Rectal smooth muscle tissue (tissue), 1 donor: ENCODE measurements around the gene VCAN.

Source experiments
- H3K27ac ChIP-seq: one replicate; pipeline ENCODE4 v1.7.0; 2013; ENCODE audit warnings: low read depth, low read length, inconsistent platforms
- H3K27me3 ChIP-seq: one replicate; pipeline ENCODE4 v1.7.0; 2013; ENCODE audit warnings: low read length; ENCODE audit not compliant: control insufficient read depth, insufficient read depth
- H3K36me3 ChIP-seq: one replicate; pipeline ENCODE4 v1.7.0; 2013; ENCODE audit warnings: low read length; ENCODE audit not compliant: control insufficient read depth, insufficient read depth
- H3K4me1 ChIP-seq: one replicate; pipeline ENCODE4 v1.7.0; 2013; ENCODE audit warnings: low read length; ENCODE audit not compliant: control insufficient read depth, insufficient read depth
- H3K4me3 ChIP-seq: one replicate; pipeline ENCODE4 v1.7.0; 2013; ENCODE audit warnings: low read length
- H3K9ac ChIP-seq: one replicate; pipeline ENCODE4 v1.7.0; 2013; ENCODE audit warnings: low read length

VCAN gene

DNA sequence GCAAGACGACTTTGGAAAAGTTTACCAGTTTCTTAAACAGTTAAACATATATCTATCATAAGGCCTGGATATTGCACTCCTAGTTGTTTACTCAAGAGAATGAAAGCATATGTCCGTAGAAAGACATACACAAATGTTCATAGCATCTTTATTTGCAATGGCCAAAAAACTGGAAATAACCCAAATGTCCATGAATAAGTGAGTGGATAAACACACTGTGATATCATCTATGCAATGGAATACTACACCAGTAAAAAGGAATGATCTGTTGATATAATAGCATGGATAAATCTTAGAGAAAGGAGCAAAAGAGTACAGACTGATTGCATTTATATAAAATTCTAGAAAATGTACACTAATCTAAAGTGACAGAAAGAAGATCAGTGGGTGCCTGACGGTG lies 28.0 kb upstream of the VCAN start:
- no peak overlapping the region for H3K27ac ChIP-seq
- H3K36me3 ChIP-seq = no peaks in the 10 kb centered on the region
- no peak overlapping the region for H3K9ac ChIP-seq
- no peaks in the 10 kb centered on the region for H3K4me1 ChIP-seq
- no peaks in the 10 kb centered on the region for H3K27me3 ChIP-seq
- no peak overlapping the region for H3K4me3 ChIP-seq

DNA sequence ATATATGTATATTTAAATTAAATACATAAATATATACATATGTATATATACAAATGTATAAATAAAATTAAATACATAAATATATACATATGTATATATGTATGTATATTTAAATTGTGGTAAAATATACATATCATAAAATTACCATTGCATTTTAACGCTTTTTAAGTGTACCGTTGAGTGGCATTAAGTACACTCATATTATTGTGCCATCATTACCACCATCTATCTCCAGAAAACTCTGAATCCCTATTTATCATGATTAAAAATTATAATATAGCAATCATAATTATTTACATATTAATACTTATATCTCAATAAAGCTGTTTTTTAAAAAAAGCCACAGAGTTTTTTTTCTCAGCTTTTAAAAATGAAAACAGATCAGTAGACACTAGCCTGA lies 27.1 kb upstream of the VCAN start:
- Histone ChIP-seq H3K36me3 (no peaks in the 10 kb centered on the region), H3K4me3 (no peak overlapping the region), H3K4me1 (no peaks in the 10 kb centered on the region), H3K27ac (no peak overlapping the region), H3K9ac (no peak overlapping the region), H3K27me3 (no peaks in the 10 kb centered on the region)

DNA sequence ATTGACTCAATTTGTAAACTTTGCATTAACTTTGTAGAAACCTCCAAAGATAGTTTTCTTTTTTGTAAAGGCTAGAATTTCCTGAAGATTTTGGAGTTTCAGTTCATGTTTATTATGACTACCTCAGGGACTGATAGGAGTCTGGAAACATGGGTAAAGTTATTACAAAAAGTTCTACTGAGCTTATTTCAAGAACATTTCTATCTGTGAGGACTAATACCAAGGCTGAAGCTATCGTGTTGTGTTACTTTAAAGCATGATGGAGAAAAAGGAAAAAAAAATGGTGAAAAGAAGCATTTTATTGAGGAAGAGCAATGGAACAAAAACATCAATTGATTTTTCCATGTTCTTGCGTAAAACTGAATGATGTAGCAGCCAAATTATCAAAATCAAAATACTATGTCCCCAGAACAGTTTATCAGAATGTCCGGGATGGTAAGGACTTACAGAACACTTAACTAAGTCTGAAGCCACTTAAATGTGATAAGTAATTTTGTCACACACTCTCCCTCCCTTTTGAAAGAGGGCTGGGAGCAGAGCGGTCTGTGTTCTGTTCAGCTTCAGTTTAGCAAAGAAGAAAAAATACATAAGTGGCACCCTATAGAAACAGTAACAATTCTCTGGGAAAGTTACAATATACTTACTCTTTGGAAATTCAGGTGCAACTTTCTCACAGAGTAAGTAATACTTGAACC lies 25.1 kb upstream of the VCAN start:
- no peaks in the 10 kb centered on the region for H3K4me1 ChIP-seq
- H3K36me3 ChIP-seq = no peaks in the 10 kb centered on the region
- no peaks in the 10 kb centered on the region for H3K27me3 ChIP-seq
- H3K4me3 ChIP-seq = no peak overlapping the region
- H3K9ac ChIP-seq = no peak overlapping the region
- H3K27ac ChIP-seq = no peak overlapping the region

DNA sequence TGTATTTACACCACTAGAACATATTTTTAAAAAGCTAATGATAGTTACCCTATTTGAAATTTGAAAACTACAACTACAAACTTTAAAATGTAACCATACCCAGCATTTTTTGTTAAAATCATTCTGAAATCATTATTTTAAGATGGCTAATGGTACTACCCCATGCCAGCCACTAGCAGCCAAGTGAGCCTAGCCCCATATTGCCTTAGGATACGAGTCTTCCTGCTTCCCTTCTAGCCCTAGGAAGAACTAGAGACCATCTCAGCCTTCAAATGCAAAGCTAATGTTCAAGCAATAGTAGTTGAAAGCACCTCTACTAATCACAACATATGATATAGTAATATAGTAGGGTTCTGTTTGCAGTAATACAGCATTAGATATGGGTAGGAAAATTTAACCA lies 24.0 kb upstream of the VCAN start:
- Histone ChIP-seq H3K27ac (no peak overlapping the region), H3K36me3 (no peaks in the 10 kb centered on the region), H3K4me1 (no peaks in the 10 kb centered on the region), H3K27me3 (no peaks in the 10 kb centered on the region), H3K4me3 (no peak overlapping the region), H3K9ac (no peak overlapping the region)

DNA sequence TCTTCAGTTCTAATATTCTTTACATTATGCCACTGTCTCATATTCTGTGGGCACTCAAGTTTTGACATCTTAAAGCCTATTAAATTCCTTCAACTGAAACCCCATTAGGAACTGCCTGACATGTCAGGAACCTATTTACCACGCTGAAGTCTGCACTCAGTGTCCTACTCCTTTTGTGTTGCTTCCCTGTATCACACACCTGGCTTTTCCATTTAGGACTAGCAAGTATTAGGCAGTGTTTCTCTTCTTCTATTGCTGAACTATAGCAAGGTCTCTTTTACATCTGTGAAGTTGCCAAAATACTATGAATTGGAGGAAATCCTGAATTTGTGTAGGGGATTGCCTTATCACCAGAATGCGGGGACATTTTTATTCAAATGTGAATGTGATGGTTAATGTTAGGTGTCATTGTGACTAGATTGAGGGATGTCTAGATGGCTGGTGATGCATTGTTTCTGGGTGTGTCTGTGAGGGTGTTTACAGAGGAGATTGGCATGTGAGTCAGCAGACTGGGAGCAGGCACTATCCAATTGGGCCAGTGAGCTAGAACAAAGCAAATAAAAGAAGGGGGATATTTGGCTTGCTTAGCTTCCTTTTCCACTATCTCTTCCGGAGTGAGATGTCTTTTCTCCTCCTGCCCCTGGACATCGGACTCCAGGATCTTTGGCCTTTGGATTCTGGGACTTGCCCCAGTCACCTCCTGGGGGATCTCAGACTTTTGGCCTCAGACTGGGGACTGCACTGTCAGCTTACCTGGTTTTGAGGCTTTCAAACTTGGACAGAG lies 21.2 kb upstream of the VCAN start:
- no peak overlapping the region for H3K9ac ChIP-seq
- no peak overlapping the region for H3K27ac ChIP-seq
- no peaks in the 10 kb centered on the region for H3K27me3 ChIP-seq

DNA sequence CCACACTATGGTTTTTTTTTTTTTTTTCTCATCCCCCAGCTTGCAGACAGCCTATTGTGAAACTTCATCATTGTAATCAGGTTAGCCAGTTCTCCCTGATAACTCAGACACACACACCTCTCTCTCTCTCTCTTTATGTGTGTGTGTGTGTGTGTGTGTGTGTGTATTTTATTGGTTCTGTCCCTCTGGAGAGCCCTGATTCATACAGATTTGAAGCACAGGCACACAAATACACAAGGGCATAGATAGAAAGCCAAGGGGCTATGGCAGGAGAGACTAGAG lies 20.6 kb upstream of the VCAN start:
- no peak overlapping the region for H3K9ac ChIP-seq
- H3K4me3 ChIP-seq = no peak overlapping the region
- no peaks in the 10 kb centered on the region for H3K27me3 ChIP-seq
- no peaks in the 10 kb centered on the region for H3K36me3 ChIP-seq
- no peaks in the 10 kb centered on the region for H3K4me1 ChIP-seq
- H3K27ac ChIP-seq = no peak overlapping the region

More for the DNA sequence above, 21.2 kb upstream of the VCAN start:
- H3K36me3 ChIP-seq = no peaks in the 10 kb centered on the region
- H3K4me3 ChIP-seq = no peak overlapping the region
- H3K4me1 ChIP-seq = no peaks in the 10 kb centered on the region

DNA sequence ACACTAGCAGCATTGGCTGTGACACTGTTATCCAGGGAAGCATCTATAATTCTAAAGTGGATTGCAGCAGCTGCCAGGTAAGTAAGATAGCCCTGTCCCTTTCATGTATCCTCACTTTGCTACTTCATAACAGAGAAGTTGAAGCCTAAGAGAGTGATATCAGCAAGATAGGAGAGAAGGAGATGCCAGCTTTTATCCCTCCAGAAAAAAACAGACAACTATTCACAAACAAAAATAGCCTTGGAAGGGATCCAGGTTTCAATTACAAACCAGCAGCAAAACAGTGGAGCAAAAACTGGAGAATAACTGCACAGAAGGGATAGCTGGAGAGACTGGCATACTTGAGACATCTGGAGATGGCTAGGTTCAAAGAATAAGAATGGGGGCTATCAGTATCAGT lies 19.6 kb upstream of the VCAN start:
- H3K36me3 ChIP-seq = no peaks in the 10 kb centered on the region
- no peaks in the 10 kb centered on the region for H3K27me3 ChIP-seq
- H3K27ac ChIP-seq = no peak overlapping the region
- no peak overlapping the region for H3K9ac ChIP-seq
- no peaks in the 10 kb centered on the region for H3K4me1 ChIP-seq
- no peak overlapping the region for H3K4me3 ChIP-seq

DNA sequence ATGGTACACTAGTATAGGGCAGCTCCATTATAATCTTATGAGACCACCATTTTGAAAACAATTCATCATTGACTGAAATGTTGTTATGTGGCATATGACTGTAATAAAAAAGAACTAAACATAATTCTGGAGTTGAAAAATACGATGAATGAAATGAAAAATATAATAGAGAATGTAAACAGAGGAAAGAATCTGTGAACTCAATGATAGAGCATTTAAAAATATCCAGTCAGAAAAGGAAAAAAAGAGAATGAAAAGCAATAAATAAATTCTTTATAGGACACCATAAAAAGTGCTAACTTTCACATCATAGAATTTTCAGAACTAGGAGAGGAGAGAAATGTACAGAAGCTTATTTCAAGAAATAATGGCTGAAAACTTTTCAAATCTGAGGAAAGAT lies 17.6 kb upstream of the VCAN start:
- no peak overlapping the region for H3K4me3 ChIP-seq
- H3K36me3 ChIP-seq = no peaks in the 10 kb centered on the region
- H3K4me1 ChIP-seq = no peaks in the 10 kb centered on the region
- H3K27ac ChIP-seq = no peak overlapping the region
- H3K27me3 ChIP-seq = no peaks in the 10 kb centered on the region
- H3K9ac ChIP-seq = no peak overlapping the region

DNA sequence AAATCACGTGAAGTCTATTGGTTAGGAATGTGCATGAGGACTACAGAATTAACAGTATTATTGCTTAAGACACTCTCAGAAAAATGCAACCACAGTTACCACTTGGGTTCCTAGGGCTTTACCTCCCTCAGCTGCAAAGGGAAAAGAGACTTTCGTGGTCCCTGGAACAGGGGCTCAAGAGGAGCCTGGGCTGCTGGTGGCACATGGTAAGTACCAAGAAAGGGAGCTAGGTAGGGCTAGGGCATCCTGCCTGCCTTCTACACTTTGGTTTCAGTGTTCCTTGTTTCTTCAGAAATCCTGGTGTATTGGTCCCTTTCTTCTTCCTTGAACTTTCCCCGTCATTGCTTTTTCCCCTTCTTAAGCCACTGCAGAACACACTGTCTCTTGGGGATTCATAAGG lies 7.3 kb upstream of the VCAN start:
- no peak overlapping the region for H3K27ac ChIP-seq
- H3K4me1 ChIP-seq = no peaks in the 10 kb centered on the region
- H3K36me3 ChIP-seq = no peaks in the 10 kb centered on the region
- H3K27me3 ChIP-seq = peaks cover 1% of the 10 kb centered on the region
- no peak overlapping the region for H3K9ac ChIP-seq
- no peak overlapping the region for H3K4me3 ChIP-seq

DNA sequence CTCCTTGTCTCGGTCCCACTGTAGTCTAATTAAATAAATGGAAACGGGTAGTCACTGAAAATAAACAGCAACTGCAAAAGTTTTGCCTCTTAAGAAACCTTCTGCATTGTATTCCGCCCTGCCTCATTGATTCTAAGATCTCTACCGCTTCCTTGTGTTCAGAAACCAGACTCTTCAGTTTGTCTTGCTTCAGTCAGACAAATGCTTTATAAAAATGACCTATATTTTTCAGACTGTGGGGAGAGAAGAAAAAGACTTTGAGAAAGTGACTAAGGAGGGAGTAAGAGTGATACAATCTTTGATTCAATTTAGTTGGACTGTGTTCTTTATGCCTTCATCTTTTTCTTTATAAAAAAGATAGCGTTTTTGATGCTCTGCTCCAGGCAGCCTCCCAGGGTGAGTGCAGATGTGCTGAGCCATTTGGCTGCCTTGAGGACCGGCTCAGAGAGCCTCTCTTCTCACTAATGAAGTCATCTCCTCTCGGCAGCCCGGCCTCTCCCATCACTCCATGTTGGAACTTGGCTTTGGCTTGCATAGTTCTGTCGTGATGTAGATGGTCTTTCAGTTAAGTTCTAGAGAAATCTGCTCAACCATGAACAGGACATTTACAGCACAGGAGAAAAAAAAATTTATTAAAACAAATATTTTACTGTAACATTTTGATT lies 4.0 kb upstream of the VCAN start:
- Histone ChIP-seq H3K9ac (no peak overlapping the region), H3K4me1 (no peaks in the 10 kb centered on the region), H3K27me3 (peaks cover 2% of the 10 kb centered on the region), H3K36me3 (no peaks in the 10 kb centered on the region), H3K27ac (no peak overlapping the region), H3K4me3 (no peak overlapping the region)

DNA sequence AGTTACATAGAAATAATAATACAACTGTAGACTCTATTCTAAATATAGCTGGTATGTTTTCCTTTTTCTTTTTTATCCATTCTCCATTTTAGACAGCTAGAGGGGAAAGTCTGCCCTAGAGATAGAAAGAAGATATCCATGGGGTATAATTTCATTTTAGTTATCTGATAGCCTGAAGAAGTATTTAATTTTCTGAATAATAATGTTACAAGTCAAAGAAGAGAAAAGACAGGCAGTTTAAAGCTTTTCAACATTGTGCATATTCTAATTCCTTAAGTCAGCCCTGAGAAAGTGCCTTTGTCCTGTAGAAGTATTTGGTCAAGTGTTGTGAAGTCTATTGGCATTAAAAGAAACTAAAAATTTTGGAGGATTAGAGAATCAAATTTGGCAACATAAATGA lies 2.5 kb upstream of the VCAN start:
- H3K9ac ChIP-seq = no peak overlapping the region
- no peaks in the 10 kb centered on the region for H3K4me1 ChIP-seq
- H3K36me3 ChIP-seq = no peaks in the 10 kb centered on the region
- H3K4me3 ChIP-seq = no peak overlapping the region
- H3K27me3 ChIP-seq = peaks cover 2% of the 10 kb centered on the region
- no peak overlapping the region for H3K27ac ChIP-seq

DNA sequence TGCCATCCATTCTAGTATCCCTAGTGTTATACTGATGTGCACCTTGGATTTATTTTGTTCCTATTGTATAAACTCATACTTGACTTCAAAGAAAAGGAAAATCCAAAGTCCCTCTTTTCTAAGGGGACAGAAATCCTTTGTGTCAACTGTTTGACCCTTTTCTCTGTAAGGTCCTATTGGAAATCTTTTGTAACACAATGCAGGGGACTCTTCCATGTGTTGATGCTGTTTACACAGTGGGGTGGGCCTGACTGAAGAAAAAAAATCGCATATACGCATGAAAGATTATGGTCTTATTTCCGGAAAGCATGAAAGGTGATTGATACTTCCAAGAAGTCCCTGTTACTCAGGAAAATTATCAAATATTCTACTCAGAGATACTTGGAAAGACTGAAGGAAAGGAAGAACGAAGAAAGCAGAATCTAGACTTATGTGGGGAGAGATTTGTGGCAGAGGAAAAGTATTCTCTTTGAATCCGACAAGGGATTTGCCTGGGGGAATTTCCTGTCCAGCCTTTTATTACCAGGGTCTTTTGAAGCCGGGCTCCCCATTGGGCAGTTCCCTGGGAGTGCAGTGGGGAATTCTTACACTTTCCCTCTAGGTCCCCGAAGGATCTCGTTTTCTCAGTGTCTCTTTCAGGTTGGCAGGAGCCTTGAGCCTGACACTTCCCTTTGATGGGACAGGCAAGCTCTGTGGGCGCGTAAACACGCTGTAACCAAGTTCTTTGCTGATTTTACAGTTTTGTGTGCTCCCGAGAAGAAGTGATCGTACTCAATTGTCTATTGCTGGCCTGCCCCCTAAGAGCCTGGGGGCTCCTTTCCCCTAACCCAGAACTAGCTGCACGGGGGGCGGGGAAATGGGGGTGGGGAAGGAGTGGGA lies 779 bp upstream of the VCAN start:
- H3K9ac ChIP-seq = no peak overlapping the region

More for the DNA sequence above, 779 bp upstream of the VCAN start:
- H3K4me1 ChIP-seq = peaks cover 4% of the 10 kb centered on the region
- H3K27ac ChIP-seq = peak overlapping the region; percentile 42
- H3K4me3 ChIP-seq = peak overlapping the region; percentile 64
- H3K27me3 ChIP-seq = peaks cover 2% of the 10 kb centered on the region
- H3K36me3 ChIP-seq = no peaks in the 10 kb centered on the region
